NCI-H774 (cell line): ENCODE measurements around the gene GNA12.

ENCODE experiments used
- DNase-seq: peaks from one replicate; lab custom pipeline; 2025; lab: John Stamatoyannopoulos, UW

Gene GNA12

DNA sequence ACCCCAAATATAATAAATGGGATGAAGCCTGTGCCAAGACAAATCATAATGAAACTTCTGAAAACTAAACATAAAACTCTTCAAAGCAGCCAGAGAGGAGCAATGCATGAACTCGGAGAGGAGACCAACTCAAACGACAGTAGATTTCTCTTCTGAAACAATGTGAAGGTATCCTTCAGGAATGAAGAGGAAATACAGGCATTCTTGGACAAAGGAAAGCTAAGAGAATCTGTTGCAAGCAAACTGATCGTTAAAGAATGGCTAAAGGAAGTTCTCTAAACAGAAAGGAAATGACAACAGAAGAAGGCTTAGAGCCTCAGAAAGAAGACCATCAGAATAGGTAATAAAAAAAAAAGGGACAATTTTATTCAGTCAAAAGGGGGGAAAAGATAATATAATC, 6.6 kb downstream of the GNA12 start:
- no peak for DNase-seq

DNA sequence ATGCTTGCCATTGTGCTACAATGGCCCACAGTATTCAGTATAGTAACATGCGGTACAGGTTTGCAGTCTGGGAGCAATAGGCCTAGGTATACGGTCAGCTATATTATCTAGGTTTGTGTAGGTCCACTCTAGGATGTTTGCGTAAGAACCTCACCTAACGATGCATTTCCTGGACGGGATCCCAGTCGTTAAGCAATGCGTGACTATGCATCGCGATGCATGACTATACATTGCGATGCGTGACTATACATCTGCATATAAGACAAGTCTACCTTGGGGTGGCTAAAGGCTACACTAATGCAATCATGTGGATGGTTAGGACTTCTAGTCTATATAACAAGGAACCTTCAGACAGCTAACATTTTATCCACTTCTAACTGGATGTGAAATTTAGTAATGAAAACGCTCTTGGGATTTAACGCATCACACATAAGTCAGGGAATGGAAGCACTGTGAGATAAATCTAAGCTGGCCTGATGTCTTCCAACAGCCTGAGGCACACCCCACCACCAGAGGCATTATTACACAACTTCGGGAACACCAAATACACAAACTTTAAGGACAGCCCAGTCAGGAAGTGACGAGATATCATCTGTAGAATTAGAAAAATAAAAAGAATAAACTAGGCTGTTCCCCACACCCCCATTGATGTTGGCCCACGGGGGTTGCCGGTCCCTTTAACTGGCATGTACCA, 9.2 kb downstream of the GNA12 start:
- DNase-seq: no peak

DNA sequence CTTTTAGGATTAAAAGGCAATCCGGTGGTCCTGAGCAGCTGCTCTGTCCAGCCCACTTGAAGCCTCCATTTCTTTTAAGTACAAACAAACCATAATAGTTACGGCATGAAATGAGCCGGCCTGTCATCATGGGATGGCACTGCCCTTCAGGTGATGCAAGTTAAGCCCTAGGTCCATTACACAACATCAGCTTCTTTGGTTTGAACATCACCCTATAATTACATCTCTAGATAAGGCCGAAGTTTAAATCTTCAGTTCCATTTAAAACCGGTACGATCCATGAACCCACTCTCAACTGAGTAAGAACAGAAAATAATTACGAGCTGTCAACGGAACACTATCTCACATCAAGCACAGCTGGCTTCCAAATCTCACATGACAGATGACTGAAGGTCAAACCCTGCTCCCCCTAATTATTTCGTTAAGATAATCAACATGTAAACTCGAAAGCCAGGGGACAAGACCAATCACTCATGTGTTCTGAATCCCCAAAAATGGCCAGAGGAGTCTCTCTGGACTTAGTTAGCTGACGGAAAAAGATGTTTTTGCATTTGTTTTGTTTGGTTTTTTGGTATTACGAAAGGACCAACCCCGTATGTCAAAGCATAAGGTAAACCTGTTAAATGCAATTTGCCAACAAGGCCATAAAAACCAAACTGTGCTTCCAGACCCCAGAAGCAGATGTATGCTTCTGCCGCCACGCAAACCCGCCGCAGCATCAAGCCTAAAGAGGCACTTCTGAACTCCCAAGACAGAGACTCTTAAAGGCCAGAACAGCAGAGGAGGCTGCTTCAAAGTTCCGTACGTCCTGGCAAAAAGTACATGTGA, 10.8 kb downstream of the GNA12 start:
- DNase-seq: no peak

DNA sequence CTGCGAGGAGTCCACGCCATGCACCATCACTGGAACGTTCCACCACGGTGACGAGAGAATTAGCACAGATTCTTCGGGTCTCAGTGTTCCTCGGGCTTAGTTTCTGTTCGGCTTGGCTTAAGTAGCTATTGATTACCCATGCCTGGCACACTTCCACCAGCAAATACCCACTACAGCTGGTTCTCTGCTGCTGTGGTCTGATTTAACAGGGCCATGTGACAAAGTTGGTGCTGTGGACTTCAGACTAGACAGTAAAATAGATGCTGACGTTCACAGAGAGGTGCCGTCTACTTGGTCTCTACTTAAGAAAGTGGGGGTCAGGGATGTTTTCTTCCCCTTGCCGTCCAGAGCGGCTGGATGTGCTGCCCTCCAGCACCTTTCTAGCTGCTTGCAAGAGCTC, 11.6 kb downstream of the GNA12 start:
- DNase-seq: no peak

DNA sequence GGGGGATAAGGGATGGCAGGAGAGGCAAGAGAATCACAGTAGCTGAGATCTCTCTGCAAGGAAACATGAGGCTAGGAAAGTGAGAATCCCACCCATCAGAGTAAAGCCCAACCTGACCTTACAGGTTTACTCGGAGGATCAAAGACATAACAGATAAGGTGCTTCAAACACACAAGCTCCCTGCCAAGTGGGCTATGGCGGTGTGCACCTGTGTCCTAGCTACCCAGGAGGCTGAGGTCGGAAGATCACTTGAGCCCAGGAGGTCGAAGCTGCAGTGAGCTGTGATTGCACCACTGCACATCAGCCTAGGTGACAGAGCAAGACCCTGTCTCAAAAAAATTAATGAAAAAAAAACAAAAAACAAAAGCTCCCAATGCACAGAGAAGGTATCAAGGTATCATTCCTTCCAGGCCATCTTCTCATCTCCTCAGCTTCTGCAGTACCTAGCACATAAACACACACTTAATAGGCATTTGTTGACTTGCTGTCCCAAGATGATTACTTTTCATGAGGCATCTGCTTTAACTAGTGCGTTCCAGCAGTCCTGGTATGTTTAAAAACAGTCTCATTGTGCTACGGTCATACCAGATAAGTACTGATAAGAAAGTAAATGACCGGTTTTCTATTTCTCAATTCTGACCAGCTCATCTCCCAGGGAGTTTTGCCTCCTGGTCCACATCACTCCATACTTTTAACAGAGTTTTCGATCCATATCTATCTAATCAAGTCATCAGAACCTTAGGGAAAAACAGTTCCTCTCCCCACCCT, 13.3 kb downstream of the GNA12 start:
- no peak for DNase-seq

DNA sequence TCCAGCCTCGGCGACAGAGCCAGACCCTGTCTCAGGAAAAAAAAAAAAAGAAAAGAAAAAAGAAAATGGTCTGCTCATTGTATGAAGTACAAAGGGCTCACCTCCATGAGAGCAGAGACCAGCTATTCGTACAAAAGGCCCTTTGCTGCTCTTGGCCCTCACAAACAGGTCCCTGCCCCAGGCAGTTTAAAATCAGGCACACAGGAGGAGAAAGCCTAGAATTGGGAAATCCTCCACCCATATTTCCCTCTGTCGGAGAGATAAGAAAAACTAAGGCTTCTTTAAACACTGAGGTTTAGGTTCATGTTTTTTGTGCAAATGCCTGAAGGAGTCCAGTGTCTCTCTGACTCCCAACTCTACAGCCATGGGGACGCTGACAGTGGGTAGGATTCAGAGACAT, 15.1 kb downstream of the GNA12 start:
- DNase-seq: no peak

DNA sequence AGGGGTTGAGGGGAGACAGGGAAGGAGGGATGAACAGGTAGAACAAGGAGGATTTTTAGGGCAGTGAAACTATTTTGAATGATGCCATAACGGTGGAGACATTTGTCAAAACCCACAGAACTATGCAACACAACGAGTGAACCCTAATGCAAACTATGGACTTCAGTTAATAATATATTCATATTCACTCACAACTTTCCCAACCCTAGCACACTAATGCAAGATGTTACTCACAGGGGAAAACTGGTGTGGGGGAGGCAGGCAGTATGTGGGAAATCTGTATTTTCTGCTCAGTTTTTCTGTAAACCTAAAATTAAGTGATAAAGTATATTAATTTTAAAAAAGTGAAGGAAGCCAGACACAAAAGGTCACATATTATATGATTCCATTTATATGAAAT, 17.3 kb downstream of the GNA12 start:
- no peak for DNase-seq

DNA sequence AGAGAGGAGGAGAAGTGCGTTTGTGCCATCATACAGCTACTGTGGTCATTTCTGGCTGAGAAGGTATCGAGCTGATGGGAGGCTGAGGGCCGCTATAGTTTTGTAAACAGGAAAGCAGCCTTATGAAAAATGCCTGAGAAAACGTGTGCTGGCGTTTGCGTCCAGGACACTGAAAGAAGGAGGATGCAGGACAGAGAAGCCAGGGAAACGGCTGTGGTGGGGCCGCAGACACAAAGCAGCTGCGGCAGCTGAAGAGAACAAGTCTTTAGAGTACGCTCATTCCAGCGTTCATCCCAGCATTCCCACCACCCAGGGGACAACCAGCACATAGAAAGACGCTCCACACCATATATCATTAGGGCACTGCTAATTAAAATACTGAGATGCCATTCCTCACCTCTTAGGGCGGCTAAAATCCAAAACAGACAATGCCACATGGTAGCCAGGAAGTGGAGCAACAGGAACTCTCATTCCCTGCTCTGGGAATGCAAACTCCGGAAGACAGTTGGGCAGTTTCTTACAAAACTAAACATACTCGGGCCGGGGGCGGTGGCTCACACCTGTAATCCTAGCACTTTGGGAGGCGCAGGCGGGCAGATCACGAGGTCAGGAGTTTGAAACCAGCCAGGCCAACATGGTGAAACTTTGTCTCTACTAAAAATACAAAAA, 18.4 kb downstream of the GNA12 start:
- DNase-seq: no peak

DNA sequence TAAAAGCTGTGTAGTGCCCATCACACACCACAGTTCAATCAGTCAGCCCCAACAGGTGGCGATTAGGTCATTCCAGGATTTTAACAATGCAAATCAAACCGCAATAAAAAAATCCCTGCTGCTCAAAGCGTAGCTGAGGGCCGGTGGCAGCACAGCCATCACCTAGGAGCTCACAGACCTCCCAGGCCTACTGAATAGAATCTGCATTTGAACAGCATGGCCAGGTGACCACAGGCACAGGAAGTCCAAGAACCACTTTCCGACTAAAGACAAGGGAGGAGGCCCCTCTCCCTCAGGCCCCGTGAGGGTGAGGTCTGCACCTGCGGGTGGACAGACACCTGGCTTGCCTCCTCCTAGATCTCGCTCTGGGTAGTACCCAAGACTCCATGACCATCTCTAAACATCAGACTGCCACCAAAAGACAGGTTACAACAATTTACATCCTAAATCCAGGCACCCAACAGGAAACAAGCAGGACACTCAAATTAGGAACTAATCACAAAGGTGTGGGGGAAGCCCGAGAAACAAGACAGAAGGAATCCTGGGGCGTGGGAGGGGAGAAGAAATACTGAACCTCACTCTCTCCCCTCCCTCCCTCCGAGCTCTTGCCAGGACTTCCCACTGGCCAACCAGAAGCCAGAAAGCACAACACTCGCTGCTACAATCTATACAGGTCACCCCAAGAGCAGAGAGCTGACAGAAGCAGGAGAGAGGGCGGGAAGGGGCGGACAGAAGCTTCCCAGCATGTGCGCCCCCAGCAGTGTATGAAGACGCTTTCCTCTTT, 19.2 kb downstream of the GNA12 start:
- peak; percentile 50 for DNase-seq

DNA sequence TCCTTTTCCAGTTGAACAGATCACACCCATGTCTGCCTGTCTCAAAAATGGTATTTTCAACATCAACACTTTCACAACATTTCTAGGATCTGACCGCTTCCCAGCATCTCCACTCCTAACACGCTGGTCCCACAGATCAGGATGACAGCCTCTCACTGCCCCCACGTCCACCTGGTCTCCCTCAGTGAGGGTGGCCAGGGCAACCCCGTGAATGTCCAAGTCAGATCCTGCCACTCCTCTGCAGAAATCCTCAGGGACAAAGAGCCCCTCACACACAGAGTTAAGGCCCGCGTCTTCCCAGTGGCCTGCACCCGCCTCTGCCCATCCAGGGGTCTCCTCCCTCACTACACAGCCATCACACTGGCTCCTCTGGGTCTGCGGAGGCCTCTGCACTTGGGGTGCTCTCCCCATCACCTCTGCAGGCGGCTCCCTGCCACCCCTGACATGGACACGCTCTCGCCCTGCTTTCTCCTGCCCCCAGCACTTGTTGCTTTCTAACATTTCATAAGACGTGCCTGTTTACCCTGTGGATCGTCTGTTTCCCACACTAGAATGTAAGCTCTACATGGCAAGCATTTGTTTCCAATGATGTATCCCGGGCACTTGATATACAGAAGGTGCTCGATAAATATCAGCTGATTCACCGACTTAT, 20.0 kb downstream of the GNA12 start:
- no peak for DNase-seq

DNA sequence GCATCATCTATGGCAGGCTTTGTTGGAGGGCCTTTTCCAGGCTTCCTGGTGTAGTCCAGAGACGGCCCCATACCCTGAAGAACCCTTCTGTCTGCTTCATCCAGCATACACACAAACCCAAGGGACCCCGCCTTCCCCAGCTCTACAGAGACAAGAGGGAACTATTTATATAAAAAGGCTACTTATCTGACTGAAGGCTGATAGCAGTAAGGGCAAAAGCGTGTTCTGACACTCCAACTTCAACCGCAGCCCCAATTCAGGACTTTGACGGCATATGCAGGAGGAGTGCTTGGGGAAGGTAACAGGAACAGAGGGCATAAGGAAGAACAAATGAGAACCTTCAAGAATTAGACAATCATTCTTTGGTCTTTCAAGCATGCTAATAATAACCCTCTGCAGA, 21.0 kb downstream of the GNA12 start:
- DNase-seq: no peak

DNA sequence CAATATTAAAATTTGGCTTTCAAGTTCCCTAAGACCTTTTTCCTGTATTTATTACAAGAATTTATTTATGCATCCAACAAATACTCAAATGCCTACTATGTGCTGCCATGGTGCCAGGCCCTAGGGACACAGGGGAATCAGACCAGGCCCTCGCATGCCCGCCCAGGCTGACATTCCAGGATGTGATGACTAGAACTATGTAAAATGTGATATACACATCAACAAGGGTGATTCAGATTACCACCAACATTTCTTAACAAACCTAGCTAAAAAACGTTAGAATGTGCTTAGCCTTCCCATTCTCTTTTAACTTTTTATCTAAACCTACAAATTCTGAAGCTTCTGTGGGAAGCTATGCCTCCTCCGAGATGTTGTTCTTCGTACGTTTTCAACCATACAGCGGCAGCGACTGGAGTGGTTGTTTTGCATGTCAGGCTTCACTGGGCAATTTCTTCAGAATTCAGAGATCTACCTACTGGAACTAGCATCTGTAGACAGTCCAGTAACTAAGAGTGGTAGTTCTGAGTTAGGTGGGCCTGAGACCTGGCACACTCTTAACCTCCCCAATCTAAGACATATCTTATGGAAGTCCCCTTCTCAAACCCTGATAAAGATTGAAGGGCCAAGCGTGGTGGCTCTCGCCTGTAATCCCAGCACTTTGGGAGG, 22.1 kb downstream of the GNA12 start:
- no peak for DNase-seq

DNA sequence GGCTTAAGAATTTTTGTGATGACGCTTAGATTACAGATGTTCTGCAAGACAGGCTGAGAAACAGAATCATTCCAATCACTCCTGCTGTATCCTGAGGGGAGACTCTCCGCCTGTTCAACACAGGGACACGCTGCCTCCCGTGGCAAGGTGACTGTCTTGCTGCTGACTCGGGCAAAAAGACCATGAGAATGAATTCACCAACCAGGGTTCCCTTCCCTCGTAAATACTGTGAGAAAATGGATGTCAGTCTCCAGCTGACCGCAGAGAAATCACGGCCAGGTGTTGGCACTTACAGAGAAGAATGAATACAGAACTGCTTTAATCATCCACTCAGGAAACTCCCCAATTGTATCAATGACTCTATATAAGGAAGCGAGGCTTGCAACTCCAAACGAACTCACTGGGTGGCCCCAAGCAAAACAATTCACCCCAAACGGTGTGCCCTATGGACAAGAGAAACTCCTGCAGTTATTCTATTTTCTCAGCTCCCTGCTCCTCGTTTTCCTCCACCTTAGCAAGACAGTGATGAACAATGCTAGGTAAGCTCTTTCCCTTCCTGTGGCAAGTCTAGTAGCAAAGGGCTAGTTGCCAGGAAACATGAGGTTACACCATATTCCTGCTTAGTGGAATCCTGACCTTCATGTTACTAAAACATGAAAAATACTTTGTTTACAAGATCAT, 22.8 kb downstream of the GNA12 start:
- DNase-seq: peak; percentile 38

DNA sequence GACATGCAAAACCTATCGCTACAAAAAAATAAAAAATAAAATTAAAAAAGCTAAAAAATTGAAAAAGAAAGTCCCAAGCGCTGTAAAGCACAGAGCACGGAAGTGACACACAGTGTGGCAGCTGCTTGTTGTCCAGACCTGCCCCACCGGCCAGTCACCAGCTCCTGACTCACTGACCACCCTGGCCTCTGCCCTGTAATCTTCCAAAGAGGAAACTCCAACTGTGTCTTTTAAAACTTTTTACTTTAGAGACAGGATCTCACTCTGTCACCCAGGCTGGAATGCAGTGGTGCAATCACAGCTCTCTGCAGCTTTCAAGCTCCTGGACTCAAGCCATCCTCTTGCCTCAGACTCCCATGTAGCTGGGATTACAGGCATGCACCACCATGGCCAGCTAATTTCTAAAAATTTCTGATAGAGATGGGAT, 23.6 kb downstream of the GNA12 start:
- DNase-seq: no peak

DNA sequence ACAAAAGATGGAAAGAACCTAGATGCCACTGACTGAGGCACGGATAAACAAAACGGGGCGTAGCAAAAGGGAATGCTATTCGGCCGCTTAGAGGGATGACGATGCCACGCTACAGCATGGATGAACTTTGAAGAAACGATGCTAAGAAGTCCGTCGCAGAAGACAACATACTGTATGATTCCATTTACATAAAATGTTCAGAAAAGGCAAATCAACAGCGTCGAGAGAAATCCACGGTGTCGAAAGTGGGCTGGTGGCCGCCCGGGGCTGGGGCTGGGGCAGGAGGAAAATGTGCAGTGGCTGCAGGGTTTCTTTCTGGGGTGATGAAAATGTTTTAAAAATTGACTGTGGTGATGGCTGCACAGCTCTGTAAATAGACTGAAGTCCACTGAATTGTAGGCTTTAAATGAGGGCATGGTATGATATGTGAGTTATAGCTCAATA, 24.1 kb downstream of the GNA12 start:
- DNase-seq: no peak

DNA sequence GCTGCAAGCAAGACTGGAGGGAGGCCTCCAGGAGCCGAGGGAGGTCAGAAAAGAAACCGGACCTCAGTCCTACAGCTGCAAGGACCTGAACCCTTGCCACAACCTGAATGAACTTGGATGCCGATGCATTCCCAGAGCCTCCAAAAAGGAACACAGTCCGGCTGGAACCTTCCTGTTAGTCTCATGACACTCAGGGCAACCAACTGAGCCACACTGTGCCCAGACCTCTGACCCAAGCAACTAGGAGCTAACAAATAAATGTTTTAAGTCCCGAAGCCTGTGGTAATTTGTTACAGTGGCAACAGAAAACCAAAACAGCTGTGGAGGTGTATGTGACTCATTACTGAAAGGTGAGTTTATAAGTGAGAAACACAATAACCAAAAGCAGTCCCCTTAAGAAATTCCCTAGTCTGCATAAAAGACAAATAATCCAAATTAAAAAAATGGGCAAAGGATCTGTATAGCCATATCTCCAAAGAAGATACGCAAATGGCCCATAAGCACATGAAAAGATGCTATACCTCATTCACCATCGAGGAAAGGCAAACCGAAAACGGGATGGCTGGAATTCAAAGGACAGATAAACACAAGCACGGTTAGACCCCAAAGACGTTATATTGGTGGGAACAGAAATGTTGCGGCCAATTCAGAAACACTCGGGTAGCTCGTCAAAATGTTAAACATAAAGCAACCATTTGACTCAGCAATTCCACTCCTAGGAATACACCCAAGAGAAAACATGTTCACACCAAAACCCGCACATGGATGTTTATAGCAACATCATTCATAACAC, 24.8 kb downstream of the GNA12 start:
- no peak for DNase-seq

DNA sequence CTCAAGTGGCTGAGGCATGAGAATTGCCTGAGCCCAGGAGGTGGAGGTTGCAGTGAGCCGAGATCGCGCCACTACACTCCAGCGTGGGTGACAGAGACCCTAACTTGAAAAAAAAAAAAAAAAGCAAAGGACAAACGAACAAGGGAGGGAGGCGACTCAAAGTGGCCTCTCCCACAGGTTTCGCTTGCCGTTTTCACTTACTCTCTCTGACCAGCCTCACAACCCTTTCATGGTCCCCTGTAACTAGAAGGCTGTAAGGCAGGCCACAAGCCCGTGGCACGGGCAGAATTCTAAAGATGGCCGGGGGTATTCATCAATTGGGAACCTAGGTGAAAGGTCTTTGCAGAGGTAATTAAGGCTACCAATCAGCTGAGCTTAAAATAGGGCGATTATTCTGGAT, 25.5 kb downstream of the GNA12 start:
- DNase-seq: no peak

DNA sequence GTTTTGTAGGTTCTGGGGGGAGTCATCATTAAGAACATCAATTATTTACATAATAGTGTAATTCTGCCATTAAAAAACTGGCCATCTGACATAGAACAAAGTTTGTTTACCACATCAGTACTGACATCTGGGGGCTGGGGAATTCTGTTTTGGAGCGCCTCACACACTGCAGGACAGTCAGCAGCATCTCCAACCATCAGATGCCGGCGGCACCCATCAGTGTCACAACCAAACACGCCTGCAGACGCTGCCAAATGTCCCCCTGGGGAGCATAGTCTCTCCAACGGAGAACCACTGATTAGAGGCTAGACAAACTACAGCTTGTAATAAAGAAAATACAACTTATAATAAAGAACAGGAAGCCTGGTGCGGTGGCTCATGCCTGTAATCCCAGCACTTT, 26.0 kb downstream of the GNA12 start:
- DNase-seq: no peak

DNA sequence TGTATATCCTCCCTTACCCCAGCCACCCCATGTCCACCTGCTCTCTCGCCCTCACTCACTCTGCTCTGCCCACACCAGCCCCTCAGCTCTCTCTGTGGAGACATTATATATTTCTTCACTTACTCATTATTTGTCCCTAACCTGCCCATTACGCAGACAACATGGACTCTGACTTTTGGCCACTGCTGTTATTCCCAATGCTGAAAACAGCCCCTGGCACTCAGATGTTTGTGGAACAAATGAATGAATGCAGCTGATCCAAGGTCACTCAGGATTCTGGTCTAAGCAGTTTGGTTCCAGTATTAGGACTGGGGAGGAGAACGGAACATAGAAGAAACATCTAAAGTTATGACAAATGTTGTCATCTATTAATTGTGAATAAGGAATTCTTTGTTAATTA, 26.7 kb downstream of the GNA12 start:
- no peak for DNase-seq
